Measurements from ENCODE around the gene RIPPLY3. TPM values are rescaled to one million over a fixed set of nuclear protein-coding genes. Genes with fewer than 3 reads are reported as not detected.
"Not testable (repeated sequence)": the region's sequence is repeated elsewhere in the genome, so short reads cannot be mapped to it uniquely, and the experiment has no call there.

RIPPLY3 gene
- total and polyA plus RNA-seq, 11 donors: not detected

DNA sequence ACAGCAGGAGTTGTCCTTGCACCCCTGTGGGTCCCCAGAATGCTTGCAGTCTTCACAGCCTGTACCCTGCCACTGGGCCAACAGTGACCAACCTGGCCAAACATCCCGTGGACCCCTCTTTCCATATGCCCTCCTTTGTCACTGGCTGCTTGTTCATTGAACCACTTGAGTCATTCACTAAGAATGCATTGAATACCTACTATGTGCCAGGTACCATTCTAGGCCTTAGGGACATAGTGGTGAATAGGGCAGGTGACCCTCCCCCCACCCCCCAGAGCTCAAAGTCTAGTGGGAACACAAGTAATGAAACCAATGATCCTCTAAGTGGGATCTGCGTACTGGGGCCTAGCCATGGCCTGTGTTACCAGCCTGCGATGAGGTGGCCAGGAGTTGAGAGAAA lies 38.1 kb downstream of the RIPPLY3 start:
- 98 to 100% (median 99%) methylated on average over 3 of the region's 3 CpGs for WGBS, 4 donors
- Histone ChIP-seq H3K27ac (no peak overlapping the region), H3K9me3 (no peaks in the 10 kb centered on the region), H3K36me3 (no peaks in the 10 kb centered on the region), H3K27me3 (peaks cover 0 to 4% (median 0%) of the 10 kb centered on the region in 9 donors), H3K4me3 (no peak overlapping the region), H3K4me1 (no peaks in the 10 kb centered on the region)
- no peak for DNase-seq
- no peak for ATAC-seq
- intact Hi-C loops (cut with DNase I): no loop called here
- TF ChIP-seq POLR2A (IDR thresholded peaks at IDR 0.05): no peak
- TF ChIP-seq, protein P1, sequence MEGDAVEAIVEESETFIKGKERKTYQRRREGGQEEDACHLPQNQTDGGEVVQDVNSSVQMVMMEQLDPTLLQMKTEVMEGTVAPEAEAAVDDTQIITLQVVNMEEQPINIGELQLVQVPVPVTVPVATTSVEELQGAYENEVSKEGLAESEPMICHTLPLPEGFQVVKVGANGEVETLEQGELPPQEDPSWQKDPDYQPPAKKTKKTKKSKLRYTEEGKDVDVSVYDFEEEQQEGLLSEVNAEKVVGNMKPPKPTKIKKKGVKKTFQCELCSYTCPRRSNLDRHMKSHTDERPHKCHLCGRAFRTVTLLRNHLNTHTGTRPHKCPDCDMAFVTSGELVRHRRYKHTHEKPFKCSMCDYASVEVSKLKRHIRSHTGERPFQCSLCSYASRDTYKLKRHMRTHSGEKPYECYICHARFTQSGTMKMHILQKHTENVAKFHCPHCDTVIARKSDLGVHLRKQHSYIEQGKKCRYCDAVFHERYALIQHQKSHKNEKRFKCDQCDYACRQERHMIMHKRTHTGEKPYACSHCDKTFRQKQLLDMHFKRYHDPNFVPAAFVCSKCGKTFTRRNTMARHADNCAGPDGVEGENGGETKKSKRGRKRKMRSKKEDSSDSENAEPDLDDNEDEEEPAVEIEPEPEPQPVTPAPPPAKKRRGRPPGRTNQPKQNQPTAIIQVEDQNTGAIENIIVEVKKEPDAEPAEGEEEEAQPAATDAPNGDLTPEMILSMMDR (IDR thresholded peaks at IDR 0.05): no peak

GRCh38 chr21:37045149-37045548 lies 38.6 kb downstream of the RIPPLY3 start:
- ATAC-seq (no peak), DNase-seq (no peak)
- intact Hi-C loops (cut with DNase I): no loop called here
- Histone ChIP-seq H3K36me3 (no peaks in the 10 kb centered on the region), H3K27ac (no peak overlapping the region), H3K27me3 (peaks cover 0 to 4% (median 0%) of the 10 kb centered on the region in 9 donors), H3K4me3 (no peak overlapping the region), H3K4me1 (no peaks in the 10 kb centered on the region), H3K9me3 (no peaks in the 10 kb centered on the region)
- no peak for TF ChIP-seq POLR2A (IDR thresholded peaks at IDR 0.05)
- TF ChIP-seq, protein P1 (IDR thresholded peaks at IDR 0.05): no peak
- 68 to 79% (median 72%) methylated on average over 5 to 6 of the region's 6 CpGs for WGBS, 4 donors

DNA sequence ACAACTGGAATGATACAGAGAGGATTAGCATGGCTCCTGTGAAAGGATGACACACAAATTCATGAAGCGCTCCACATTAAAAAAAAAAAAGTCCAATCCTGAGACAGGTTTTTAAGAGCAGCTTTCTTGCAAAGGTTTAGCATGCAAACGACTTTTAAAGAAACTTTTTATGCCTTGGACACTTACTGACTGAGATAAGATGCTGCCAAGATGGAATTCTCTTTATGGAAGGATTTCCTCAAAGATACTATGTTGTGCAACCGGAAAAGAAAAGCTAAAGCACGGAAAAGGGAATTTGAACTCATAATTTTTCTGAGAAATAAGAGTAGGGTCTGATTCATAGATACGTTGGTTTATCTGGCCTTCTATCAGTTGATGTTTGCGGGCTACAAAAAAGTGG lies 39.1 kb downstream of the RIPPLY3 start:
- Histone ChIP-seq H3K4me1 (no peaks in the 10 kb centered on the region), H3K27ac (no peak overlapping the region), H3K36me3 (no peaks in the 10 kb centered on the region), H3K4me3 (no peak overlapping the region), H3K27me3 (peaks cover 0 to 4% (median 0%) of the 10 kb centered on the region in 9 donors), H3K9me3 (no peaks in the 10 kb centered on the region)
- ATAC-seq (no peak), DNase-seq (no peak)
- WGBS, 4 donors: 67 to 74% (median 72%) methylated on average over 6 of the region's 6 CpGs
- TF ChIP-seq, protein P1 (IDR thresholded peaks at IDR 0.05): no peak
- TF ChIP-seq POLR2A (IDR thresholded peaks at IDR 0.05): no peak
- intact Hi-C loops (cut with DNase I): no loop called here

GRCh38 chr21:37047079-37047478 lies 40.6 kb downstream of the RIPPLY3 start:
- Histone ChIP-seq H3K27ac (no peak overlapping the region), H3K36me3 (no peaks in the 10 kb centered on the region), H3K4me1 (no peaks in the 10 kb centered on the region), H3K27me3 (peaks cover 0 to 4% (median 0%) of the 10 kb centered on the region in 9 donors), H3K4me3 (no peak overlapping the region), H3K9me3 (no peaks in the 10 kb centered on the region)
- ATAC-seq: no peak
- 67 to 100% (median 90%) methylated on average over 1 to 4 of the region's 4 CpGs for WGBS, 4 donors
- no peak for DNase-seq
- TF ChIP-seq, protein P1 (IDR thresholded peaks at IDR 0.05): no peak
- no peak for TF ChIP-seq POLR2A (IDR thresholded peaks at IDR 0.05)
- intact Hi-C loops (cut with DNase I): no loop called here

- H3K4me3 ChIP-seq; H3K27ac ChIP-seq; H3K36me3 ChIP-seq; H3K27me3 ChIP-seq; intact Hi-C loops (cut with DNase I); DNase-seq; H3K9me3 ChIP-seq; H3K4me1 ChIP-seq; ATAC-seq: not testable (repeated sequence)
- WGBS, 4 donors: 62 to 92% (median 76%) methylated on average over 3 of the region's 3 CpGs
Measured at GRCh38 chr21:37049741-37050140, 43.2 kb downstream of the RIPPLY3 start.
